Liver (tissue), 9 donors: ENCODE measurements around the gene ICAM5. TPM values are rescaled to one million over a fixed set of nuclear protein-coding genes. Genes with fewer than 3 reads are reported as not detected.

Source experiments
- DNase-seq: peaks from one replicate; pipeline ENCODE4 v3.0.0-alpha.2; 2017; ENCODE audit warnings: low spot score
- H3K27ac ChIP-seq, 2 donors: one replicate each; pipeline ENCODE4 v1.7.0; 2013; ENCODE audit warnings: inconsistent platforms in 2 of 2, low read length in 2 of 2, control low read depth in 1 of 2, low read depth in 1 of 2, mild to moderate bottlenecking in 1 of 2
- H3K27me3 ChIP-seq, 4 donors: one replicate each; pipeline versions ENCODE4 v1.6.1 to v1.7.0; 2013; ENCODE audit warnings: low read length in 3 of 4, inconsistent platforms in 1 of 4, mild to moderate bottlenecking in 1 of 4, moderate library complexity in 1 of 4; ENCODE audit not compliant: control insufficient read depth in 4 of 4, insufficient read depth in 4 of 4
- H3K36me3 ChIP-seq, 4 donors: one replicate each; pipeline versions ENCODE4 v1.6.1 to v1.7.0; 2013; ENCODE audit warnings: low read length in 3 of 4, mild to moderate bottlenecking in 3 of 4, low read depth in 1 of 4, moderate library complexity in 1 of 4; ENCODE audit not compliant: control insufficient read depth in 4 of 4, insufficient read depth in 3 of 4
- H3K4me1 ChIP-seq, 4 donors: one replicate each; pipeline versions ENCODE4 v1.6.1 to v1.7.0; 2013; ENCODE audit warnings: low read length in 3 of 4, mild to moderate bottlenecking in 3 of 4, moderate library complexity in 1 of 4; ENCODE audit not compliant: control insufficient read depth in 4 of 4, insufficient read depth in 4 of 4
- H3K4me3 ChIP-seq, 3 donors: one replicate each; pipeline versions ENCODE4 v1.6.1 to v1.7.0; 2013; ENCODE audit warnings: low read length in 3 of 3, control low read depth in 1 of 3, low read depth in 1 of 3, mild to moderate bottlenecking in 1 of 3
- H3K9ac ChIP-seq, 2 donors: one replicate each; pipeline ENCODE4 v1.7.0; 2013; ENCODE audit warnings: low read length in 2 of 2, mild to moderate bottlenecking in 2 of 2, moderate library complexity in 2 of 2, control low read depth in 1 of 2, low read depth in 1 of 2
- H3K9me3 ChIP-seq, 4 donors: one replicate each; pipeline versions ENCODE4 v1.6.1 to v1.7.0; 2013; ENCODE audit warnings: low read length in 3 of 4; ENCODE audit not compliant: control insufficient read depth in 4 of 4
- ATF3 ChIP-seq: IDR thresholded peaks from 2 replicates; pipeline ENCODE4 v1.6.1; 2016; ENCODE audit warnings: antibody characterized with exemption
- CTCF ChIP-seq: fragments of 150-350 bp; IDR thresholded peaks from 2 replicates; pipeline ENCODE4 v1.5.1; 2017; ENCODE audit warnings: improper control_type of control experiment, low read depth, low read length; ENCODE audit not compliant: missing input control
- EGR1 ChIP-seq, 2 donors: IDR thresholded peaks; 2 replicates each; pipeline ENCODE4 v1.6.1; 2016 to 2018; ENCODE audit warnings: antibody characterized with exemption in 2 of 2, low read depth in 2 of 2
- FOXA2 ChIP-seq: IDR thresholded peaks from 2 replicates; pipeline ENCODE4 v1.6.1; 2016; ENCODE audit warnings: antibody characterized with exemption
- GABPA ChIP-seq, 2 donors: IDR thresholded peaks in 1 of 2; conservative IDR thresholded peaks in 1 of 2; 2 replicates each; pipeline ENCODE4 v1.6.1; 2016; ENCODE audit warnings: antibody characterized with exemption in 2 of 2, mild to moderate bottlenecking in 1 of 2, moderate library complexity in 1 of 2
- HNF4G ChIP-seq: IDR thresholded peaks from 2 replicates; pipeline ENCODE4 v1.6.1; 2016; ENCODE audit warnings: antibody characterized with exemption
- JUND ChIP-seq, 2 donors: IDR thresholded peaks; 2 replicates each; pipeline ENCODE4 v1.6.1; 2016; ENCODE audit warnings: antibody characterized with exemption in 2 of 2
- MAX ChIP-seq: IDR thresholded peaks from 2 replicates; pipeline ENCODE4 v1.6.1; 2016; ENCODE audit warnings: antibody characterized with exemption
- NR2F2 ChIP-seq: IDR thresholded peaks from 2 replicates; pipeline ENCODE4 v1.6.1; 2016; ENCODE audit warnings: antibody characterized with exemption
- RAD21 ChIP-seq, 2 donors: IDR thresholded peaks; 2 replicates each; pipeline ENCODE4 v1.6.1; 2016; ENCODE audit warnings: antibody characterized with exemption in 2 of 2, mild to moderate bottlenecking in 2 of 2
- REST ChIP-seq: IDR thresholded peaks from 2 replicates; pipeline ENCODE4 v1.6.1; 2016; ENCODE audit warnings: antibody characterized with exemption, mild to moderate bottlenecking
- RXRA ChIP-seq, 2 donors: IDR thresholded peaks; 2 replicates each; pipeline ENCODE4 v1.6.1; 2017 to 2018; ENCODE audit warnings: antibody characterized with exemption in 2 of 2, mild to moderate bottlenecking in 1 of 2
- SP1 ChIP-seq: IDR thresholded peaks from 2 replicates; pipeline ENCODE4 v1.6.1; 2018; ENCODE audit warnings: antibody characterized with exemption, mild to moderate bottlenecking
- TAF1 ChIP-seq: conservative IDR thresholded peaks from 2 replicates; pipeline ENCODE4 v1.6.1; 2016; ENCODE audit warnings: antibody characterized with exemption, mild to moderate bottlenecking
- YY1 ChIP-seq: IDR thresholded peaks from 2 replicates; pipeline ENCODE4 v1.6.1; 2016; ENCODE audit warnings: antibody characterized with exemption, mild to moderate bottlenecking
- ZBTB33 ChIP-seq: IDR thresholded peaks from 2 replicates; pipeline ENCODE4 v1.6.1; 2016; ENCODE audit warnings: antibody characterized with exemption
- WGBS: extraction: QIAGEN DNeasy Blood & Tissue Kit; methylation state at CpG from one replicate; pipeline ENCODE4 v1.1.7; 2013; 5-methylcytosine and 5-hydroxymethylcytosine counted together
- polyA plus RNA-seq, 2 donors: library from polyadenylated mRNA; stranded (reverse) in 1 of 2; unstranded in 1 of 2; fragments of 200-250 nt in 1 of 2; fragments of >200 nt in 1 of 2; fragmentation: Nextera tagmentation in 1 of 2; extraction: Ambion mirVana in 1 of 2; gene quantifications; one replicate each; pipeline versions ENCODE4 v1.2.1 to v1.2.3, GENCODE V29; 2013 to 2015
- total RNA-seq, 2 donors: library from RNA; depleted of rRNA; stranded (reverse); fragments of >200 nt; gene quantifications; one replicate each; pipeline ENCODE4 v1.2.3, GENCODE V29; 2014
- donor health status: healthy.
- donor health status: healthy.
- donor health status: healthy.
- donor health status: healthy.
- donor health status: healthy.

ICAM5 gene
- total and polyA plus RNA-seq, 4 donors, result 0.02 to 2.5 (median 1.0) TPM; not detected in 1

GRCh38 chr19:10283301-10284064 lies 6.3 kb upstream of the ICAM5 start:
- DNase-seq, result no peak
- no peak for TF ChIP-seq RXRA (IDR thresholded peaks at IDR 0.05)
- no peak for TF ChIP-seq GABPA (IDR thresholded peaks at IDR 0.05 in 1 of 2, conservative IDR thresholded peaks at IDR 0.05 in 1 of 2)
- no peak for TF ChIP-seq SP1
- TF ChIP-seq JUND (IDR thresholded peaks at IDR 0.05), result no peak
- no peak for TF ChIP-seq FOXA2
- TF ChIP-seq TAF1, result no peak
- no peak overlapping the region for H3K4me3 ChIP-seq
- H3K4me1 ChIP-seq, result peaks cover under 1 to 18% (median 12%) of the 10 kb centered on the region in 4 donors
- no peak overlapping the region for H3K9ac ChIP-seq
- no peaks in the 10 kb centered on the region for H3K9me3 ChIP-seq
- WGBS, result 90% methylated on average over 23 of the region's 23 CpGs
- H3K27ac ChIP-seq, result no peak overlapping the region
- no peaks in the 10 kb centered on the region for H3K27me3 ChIP-seq
- peaks cover 14 to 57% (median 35%) of the 10 kb centered on the region in 4 donors for H3K36me3 ChIP-seq

GRCh38 chr19:10284065-10284959 lies 5.4 kb upstream of the ICAM5 start:
- H3K27ac ChIP-seq, result no peak overlapping the region
- H3K27me3 ChIP-seq, result peaks cover 0 to under 1% (median 0%) of the 10 kb centered on the region in 4 donors
- peaks cover 14 to 49% (median 32%) of the 10 kb centered on the region in 4 donors for H3K36me3 ChIP-seq
- H3K9ac ChIP-seq, result no peak overlapping the region
- H3K4me1 ChIP-seq, result peaks cover 7 to 26% (median 16%) of the 10 kb centered on the region in 4 donors
- H3K4me3 ChIP-seq, result no peak overlapping the region
- WGBS, result 93% methylated on average over 34 of the region's 34 CpGs
- H3K9me3 ChIP-seq, result no peaks in the 10 kb centered on the region
- no peak for DNase-seq
- TF ChIP-seq MAX, result no peak
- TF ChIP-seq TAF1, result no peak
- no peak for TF ChIP-seq ZBTB33
- TF ChIP-seq HNF4G, result no peak
- TF ChIP-seq RAD21 (IDR thresholded peaks at IDR 0.05), result no peak
- no peak for TF ChIP-seq EGR1 (IDR thresholded peaks at IDR 0.05; ENCODE audit: low read depth in 2 of 2)
- no peak for TF ChIP-seq ATF3
- no peak for TF ChIP-seq YY1
- no peak for TF ChIP-seq REST
- no peak for TF ChIP-seq NR2F2
- TF ChIP-seq RXRA (IDR thresholded peaks at IDR 0.05), result no peak
- no peak for TF ChIP-seq CTCF
- TF ChIP-seq FOXA2, result no peak
- no peak for TF ChIP-seq JUND (IDR thresholded peaks at IDR 0.05)
